OCI-LY3 (cell line): ENCODE results near the gene FAM13B.

Experiments
- CTCF ChIP-seq: fragments of 200-600, 300-600 bp; sonication (generic); IDR thresholded peaks from 2 replicates; pipeline ENCODE4 v1.5.1; 2014; ENCODE audit warnings: antibody characterized with exemption, low read length, low read depth
- EZH2phosphoT487 ChIP-seq: fragments of 200-600 bp; shearing (Covaris generic); IDR thresholded peaks from 2 replicates; pipeline ENCODE4 v1.6.1; 2018; ENCODE audit warnings: antibody characterized with exemption, mixed run types, low read depth

- no peak for TF ChIP-seq CTCF
- no peak for TF ChIP-seq EZH2phosphoT487
Measured at GRCh38 chr5:138051441-138052296, 18.8 kb upstream of the FAM13B start.
